Neural cell (in vitro differentiated cells): ENCODE measurements around the gene CNTN6.

Experiments
- CTCF ChIP-seq: fragments of 450-650 bp; IDR thresholded peaks from 2 replicates; pipeline ENCODE4 v1.5.1; 2014; ENCODE audit warnings: antibody characterized with exemption, mild to moderate bottlenecking, moderate library complexity; ENCODE audit not compliant: poor library complexity, severe bottlenecking
- EP300 ChIP-seq: fragments of 450-650 bp; conservative IDR thresholded peaks from 2 replicates; pipeline ENCODE4 v1.6.1; 2014; ENCODE audit warnings: antibody characterized with exemption, mild to moderate bottlenecking, moderate library complexity; ENCODE audit not compliant: poor library complexity, severe bottlenecking
- EZH2 ChIP-seq: fragments of 200-600, 300-800 bp; shearing (Covaris generic), sonication (generic); IDR thresholded peaks from 2 replicates; pipeline ENCODE4 v1.6.1; 2014; ENCODE audit warnings: antibody characterized with exemption, low read length, borderline replicate concordance, mild to moderate bottlenecking; ENCODE audit not compliant: insufficient read depth, poor library complexity, severe bottlenecking
- POLR2AphosphoS5 ChIP-seq: IDR thresholded peaks from 2 replicates; pipeline ENCODE4 v1.6.1; 2012
- SMC3 ChIP-seq: fragments of 450-650 bp; conservative IDR thresholded peaks from 2 replicates; pipeline ENCODE4 v1.6.1; 2014; ENCODE audit warnings: antibody characterized with exemption, mild to moderate bottlenecking, moderate library complexity; ENCODE audit not compliant: poor library complexity
- TAF1 ChIP-seq: IDR thresholded peaks from 2 replicates; pipeline ENCODE4 v1.6.1; 2012; ENCODE audit warnings: low read depth

- no peak for TF ChIP-seq SMC3
- no peak for TF ChIP-seq TAF1
- TF ChIP-seq CTCF = no peak
- TF ChIP-seq POLR2AphosphoS5 = no peak
- no peak for TF ChIP-seq EZH2
- no peak for TF ChIP-seq EP300
These were observed 354.6 kb downstream of the CNTN6 start for GRCh38 chr3:1447452-1447851.
